ENCODE measurements around the gene OPN3.

Gene OPN3

DNA sequence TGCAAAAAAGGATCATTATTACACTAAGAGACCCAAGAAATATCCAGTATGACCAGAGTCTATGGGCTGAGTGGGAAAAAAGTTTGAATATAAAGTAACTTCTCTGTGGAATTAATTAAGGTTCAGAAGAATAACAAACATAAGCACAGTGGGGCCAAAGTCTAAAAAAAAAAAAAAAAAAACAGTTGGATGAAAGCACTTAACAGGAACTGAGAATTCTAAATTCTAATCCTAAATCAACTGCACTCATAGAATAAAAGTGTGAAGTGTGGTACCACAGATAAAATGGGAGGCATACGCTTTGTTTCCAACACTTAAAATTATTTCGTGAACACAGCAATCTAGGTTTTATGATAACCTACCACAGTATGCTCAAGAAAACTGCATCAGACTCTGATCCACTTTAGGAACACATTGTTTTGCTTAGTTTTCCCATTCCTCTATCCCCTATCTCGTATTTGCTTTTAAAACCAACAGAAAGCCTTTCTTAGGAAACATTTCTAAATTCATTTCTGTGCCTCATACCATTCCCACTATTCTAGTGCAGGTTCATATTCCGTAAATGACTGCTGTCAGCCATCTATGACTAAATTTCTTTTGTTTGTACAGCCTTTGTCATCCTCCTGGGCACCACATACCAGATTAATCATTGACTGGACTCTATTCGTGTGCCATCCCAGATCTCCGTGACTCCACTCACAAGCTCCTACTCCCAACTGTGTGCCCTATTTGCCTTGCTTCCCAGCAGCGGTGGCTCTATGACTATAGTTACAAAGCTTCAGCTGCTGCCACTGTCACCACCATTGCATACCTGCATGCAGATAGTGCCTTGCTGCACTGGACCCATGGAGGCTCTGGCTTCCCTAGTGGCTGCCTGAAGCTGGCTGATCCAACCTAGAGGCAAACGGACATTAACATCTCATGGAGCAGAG is 24.9 kb downstream of the OPN3 start:
- no peak for DNase-seq

DNA sequence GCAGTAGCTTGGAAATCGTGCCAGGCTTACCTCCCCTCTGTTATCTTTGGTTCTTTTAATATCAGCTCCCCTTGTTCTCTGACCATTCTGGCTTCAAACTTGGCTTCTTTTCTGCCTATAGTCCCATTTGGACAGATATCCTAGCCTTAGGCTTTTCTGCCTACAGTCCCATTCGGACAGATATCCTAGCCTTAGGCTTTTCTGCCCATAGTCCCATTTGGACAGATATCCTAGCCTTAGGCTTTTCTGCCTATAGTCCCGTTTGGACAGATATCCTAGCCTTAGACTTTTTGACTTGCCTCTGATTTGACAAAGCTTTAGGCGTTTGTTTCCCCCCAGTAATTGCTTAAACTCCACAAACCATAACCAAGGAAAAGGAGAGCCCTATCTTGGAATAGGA is 25.6 kb downstream of the OPN3 start:
- DNase-seq = no peak

DNA sequence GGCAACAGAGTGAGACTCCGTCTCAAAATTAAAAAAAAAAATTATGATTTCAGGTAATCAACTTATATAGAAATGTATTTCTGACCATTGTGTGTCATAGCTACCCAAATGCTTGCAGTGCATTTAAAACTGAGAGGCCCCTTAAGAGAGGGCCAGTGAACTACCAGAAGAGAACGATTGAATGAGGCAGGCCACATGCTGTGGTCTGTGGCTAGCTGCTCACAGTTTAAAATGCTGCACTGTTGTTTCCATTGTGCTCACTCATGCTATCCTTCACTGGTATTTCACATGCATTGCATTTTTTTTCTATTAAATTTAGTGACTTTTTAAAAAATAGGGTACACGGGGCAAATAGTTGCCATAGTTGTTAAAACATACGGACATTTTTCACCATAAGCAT is 26.0 kb downstream of the OPN3 start:
- no peak for DNase-seq

DNA sequence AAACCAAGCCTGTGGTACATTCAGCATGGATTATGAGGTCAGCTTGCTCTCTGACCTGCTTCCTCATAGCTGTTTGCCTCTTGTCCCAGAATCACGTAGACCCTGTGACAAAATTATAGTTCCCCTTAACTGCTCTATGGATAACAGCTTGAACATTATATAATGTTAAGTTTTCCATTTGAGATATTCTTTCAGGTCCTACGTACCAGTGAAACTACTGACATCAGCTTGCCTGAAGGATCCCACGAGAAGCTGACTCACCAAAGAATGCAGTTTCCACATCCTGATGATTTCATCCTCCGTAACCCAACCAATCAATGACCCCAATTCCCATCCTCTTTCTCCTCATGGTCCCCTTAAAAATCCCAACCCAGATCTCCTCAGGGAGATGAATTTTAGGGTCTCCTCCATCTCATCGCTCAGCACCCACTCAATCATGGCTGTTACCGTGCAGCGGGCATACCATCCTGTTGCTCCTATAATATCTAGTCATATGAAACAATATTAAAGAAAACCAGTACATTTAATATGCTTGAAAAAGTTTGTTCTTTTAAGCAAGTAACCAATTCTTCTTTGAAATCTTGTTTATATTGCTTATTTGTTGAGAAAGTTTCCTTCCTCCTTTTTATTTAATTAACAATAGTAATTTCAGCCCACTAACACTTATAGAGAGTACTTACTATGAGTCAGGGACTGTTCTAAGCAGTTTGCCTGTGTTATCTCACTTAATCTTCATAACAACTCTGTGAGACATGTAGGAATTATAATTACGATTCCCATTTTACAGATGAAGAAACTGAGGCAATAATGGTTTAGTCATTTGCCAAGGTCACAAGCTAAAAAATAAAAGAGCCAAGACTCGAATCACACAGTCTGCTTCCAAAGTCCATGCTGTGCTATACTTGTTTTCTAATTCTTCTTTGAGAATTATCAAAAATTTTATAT is 27.4 kb downstream of the OPN3 start:
- no peak for DNase-seq

DNA sequence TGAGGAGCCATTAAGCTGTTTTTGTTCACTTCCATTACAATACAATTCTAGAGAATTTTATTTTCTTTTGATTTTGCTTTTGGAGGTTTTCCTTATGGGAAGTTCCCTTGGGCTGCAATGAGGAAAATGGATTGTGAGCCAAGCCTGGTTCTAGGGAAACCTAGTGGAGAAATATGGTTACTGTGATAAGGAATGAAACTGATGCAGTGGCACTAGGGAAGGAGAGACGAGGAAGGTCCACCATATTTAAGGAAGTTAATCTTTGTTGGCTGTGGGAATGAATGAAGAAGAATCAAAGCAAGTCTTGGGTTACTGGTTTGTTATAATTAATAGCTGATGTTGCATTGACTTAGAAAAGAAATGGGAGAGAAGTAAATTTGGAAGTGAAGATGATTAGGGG is 28.4 kb downstream of the OPN3 start:
- no peak for DNase-seq

DNA sequence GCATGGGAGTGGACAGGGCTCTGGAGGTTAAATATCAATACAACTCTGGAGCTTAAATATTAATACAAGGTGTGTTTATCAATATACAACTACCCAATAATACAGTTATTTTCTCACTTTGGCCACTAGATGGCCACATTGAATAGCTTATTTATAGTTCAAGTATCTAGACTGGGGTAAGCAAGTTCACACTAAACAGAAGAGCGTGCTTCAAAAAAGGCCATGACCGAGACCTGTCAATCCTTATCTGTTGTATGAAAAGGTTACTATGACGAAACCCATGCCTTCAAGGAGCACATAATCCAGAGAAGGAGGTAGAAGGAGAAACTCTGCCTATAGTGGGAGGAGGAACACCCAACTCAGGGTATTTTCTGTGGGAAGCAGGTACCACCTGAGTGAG is 29.1 kb downstream of the OPN3 start:
- DNase-seq = peak; percentile 48

DNA sequence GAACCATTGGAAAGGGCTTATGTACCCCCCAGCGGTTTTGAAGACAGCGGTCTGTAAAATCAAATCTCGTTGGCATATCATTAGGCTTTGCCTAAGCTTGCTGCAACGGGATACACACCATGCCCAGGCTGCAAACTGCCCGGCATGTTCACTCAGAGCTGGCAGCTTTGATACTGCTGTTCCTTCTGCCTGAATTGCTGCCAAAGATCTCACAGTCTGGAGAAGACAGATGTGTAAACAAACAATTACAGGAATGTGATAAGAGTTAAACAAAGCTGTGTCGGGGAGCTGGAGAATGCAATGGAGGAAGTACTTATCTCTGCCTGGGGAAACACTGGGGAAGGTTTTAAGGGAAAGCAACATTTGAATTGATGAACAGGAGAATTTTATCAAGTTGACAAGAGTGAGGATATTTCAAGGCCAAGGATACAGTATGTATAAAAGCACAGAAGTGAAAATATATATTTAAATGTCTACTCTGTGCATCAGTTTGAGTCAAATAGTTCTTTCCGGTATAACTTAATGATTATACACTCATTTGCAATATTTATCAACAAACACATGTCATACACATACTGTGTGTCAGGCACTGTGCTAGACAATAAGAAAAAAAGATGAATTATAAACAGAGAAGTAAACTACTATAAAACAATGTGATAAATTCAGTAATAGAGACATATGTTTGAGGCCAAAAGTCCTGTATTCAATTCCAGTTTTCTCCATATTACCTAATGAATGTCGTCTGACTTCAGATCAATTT is 29.9 kb downstream of the OPN3 start:
- peak; percentile 54 for DNase-seq

DNA sequence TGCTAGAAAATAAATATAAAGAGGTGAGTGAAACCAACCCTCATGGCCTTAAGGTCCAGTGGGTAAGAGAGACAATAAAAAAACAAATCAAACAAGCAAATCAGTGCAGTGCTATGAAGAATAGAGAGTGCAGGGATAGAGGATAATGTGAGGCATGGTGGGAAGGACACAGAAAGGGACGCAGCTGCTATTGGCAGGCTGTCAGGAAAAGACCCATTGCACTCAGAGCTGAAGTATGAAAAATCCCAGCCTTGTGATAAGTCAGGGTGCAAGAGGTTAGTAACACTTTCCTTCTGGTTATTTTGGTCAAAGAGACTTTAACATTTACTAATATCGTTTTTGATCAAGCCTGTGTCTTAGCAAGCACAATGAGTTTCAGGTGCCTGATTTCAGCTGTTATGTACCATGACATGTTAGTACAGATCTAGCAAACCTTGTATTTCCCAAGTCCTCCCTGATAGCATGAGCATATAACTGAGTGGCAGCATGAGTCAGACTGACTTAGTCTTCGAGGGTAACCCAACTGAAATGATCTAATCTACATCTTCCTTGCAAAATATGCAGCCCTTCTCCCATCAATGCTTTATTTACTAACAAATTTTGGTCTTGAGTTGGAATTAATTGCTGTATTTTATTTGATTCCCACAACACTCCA is 31.7 kb downstream of the OPN3 start:
- DNase-seq = no peak

DNA sequence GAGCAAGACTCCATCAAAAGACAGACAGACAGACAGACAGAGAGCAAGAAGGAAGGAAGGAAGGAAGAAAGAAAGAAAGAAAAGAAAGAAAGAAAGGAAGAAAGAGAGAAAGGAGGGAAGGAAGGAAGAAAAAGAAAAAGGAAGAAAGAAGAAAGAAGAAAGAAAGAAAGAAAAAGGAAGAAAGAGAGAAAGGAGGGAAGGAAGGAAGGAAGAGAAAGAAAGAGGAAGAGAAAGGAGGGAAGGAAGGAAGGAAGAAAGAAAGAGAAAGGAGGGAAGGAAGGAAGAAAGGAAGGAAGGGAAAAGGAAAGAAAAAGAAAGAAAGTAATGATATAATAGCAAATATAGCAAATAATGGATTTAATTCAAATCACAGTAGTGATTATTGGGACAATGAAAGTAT is 32.7 kb downstream of the OPN3 start:
- DNase-seq = no peak

DNA sequence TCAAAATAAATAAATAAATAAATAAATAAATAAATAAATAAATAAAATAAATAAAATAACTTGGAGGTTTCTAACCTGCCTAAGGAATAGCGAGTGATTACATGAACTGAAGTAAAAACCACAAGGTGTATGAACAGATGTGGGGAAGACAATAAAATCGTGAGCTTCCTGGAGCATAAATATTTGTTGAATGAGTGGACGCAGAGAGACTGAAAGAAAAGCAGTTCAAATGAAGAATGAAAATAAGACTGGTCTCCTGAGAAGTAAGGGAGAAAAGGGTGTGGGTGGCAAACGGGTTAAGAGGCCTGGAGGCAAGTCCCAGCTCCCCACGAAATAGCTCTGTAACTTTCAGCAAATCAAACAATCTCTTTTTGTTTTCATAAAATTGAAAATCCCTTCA is 33.6 kb downstream of the OPN3 start:
- no peak for DNase-seq

DNA sequence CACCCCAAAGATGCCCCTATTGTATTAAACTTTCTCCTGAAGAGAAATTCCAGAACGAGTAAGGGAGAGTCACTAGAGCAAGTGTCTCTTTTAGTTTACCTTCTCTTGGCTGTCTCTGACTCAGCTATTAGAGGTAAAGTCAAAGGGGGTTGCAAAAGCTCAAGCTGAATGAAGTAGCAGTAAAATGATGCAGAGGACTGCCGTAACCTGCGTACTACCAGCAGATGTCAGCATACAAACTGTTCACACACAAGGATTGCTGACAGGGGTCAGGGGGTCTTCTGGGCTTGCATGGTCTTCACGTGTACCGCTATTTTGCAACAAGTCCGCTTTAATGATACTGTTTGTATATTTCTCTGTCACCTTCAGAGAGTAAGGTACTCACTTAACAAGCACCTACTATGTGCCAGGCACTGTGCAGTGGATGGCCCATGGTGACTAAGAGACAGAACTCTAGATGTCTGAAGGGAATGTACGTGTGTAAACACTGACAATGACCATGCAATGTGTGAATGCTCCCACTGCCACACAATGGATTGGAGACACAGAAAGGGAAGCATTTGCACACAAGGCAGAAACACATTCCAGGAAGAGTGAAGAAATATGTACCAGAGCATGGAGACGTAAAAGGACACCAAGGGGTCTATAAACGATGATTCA is 34.9 kb downstream of the OPN3 start:
- DNase-seq = no peak

DNA sequence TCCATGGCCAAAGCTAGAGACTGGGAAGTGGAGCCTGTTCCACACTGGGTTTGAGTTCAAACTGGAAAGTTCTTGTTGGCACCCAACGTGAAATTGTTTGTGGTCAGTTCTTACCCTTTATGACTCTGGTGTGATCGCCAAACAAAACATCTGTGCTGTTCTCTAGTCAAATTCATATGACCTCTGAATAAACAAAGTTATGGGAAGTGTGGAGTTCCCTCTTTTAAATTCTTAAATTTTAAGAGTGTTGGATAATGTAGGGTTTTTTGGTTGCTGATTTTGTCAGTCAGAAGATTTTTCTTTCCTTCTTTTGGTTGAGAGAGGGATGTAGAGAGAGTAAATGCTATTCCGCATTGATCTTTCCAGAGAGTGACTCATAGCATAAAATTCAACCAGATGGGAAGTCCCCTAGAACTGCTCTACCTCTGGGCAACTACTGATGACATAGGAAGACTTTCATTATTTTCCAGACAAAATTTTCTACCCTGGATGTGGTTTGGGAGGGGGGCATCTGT is 36.4 kb downstream of the OPN3 start:
- no peak for DNase-seq

DNA sequence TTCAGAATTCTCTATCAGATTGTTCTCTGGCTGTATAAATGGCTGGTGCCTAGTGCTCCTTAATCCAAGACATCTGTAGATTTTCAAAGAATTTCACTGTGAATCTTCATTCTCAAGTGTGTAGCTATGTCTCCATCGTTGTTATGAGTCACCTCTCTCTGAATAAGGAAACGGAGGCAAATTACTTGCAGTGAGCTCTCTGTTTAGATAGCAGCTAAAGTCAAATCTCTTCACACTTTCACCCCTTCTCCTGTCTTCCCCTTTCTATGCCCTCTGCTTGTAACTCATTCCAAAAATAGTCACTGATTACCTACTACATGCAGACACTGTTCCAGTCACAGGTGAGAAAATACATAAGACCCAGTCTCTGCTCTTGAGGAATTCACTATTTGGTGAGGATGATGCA is 39.7 kb downstream of the OPN3 start:
- no peak for DNase-seq

DNA sequence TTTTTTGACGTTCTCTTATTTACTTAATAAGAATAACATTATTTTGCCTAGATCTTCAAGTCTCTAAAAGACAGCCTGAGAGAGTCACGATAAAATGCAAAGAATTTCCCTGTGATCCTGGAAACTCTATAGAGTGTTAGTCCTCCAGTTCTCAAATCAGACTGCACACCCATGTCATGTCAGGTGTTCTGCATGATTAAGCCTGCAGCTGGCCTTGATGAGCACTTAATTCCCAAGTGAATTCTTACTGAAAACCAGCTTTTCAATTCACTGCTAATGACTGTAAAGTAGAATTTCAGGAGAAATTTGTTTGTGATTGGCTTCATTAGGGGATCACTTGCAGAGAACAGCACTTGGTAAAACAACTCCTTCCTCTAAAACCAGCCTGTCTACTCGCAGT is 41.9 kb downstream of the OPN3 start:
- no peak for DNase-seq

DNA sequence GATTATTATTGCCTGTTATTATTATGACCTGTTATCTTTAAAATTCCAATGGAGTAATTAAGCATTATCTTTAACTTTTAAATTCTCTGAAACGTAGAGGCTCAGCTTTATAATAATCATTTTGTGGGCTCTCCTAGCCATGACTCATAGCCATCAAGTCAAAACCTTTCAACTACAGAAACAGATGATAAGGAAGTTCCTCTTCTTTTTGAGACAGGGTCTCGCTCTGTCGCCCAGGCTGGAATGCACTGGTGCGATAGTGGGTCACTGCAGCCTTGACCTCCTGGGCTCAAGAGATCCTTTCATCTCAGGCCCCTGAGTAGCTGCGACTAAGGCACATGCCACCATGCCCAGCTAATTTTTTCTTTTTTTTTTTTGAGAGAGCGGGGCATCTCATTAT is 43.5 kb downstream of the OPN3 start:
- no peak for DNase-seq

DNA sequence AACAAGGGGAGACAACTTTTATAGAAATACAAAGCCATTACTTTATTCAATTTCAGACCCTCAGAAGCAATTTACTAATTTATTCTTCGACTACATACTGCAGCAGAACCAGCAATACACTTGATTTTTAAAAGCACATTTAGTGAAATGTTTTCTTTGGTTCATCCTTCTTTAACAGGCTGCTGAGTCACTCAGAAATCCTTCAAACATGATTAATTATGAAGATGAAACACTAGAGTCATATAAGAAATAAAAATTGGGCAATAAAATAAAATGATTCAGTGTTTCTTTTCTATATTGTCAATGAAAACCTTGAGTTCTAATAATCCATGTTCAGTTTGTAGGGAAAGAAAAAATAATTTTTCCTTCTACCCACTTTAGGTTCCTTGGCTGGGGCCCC is 47.0 kb downstream of the OPN3 start:
- DNase-seq = no peak

DNA sequence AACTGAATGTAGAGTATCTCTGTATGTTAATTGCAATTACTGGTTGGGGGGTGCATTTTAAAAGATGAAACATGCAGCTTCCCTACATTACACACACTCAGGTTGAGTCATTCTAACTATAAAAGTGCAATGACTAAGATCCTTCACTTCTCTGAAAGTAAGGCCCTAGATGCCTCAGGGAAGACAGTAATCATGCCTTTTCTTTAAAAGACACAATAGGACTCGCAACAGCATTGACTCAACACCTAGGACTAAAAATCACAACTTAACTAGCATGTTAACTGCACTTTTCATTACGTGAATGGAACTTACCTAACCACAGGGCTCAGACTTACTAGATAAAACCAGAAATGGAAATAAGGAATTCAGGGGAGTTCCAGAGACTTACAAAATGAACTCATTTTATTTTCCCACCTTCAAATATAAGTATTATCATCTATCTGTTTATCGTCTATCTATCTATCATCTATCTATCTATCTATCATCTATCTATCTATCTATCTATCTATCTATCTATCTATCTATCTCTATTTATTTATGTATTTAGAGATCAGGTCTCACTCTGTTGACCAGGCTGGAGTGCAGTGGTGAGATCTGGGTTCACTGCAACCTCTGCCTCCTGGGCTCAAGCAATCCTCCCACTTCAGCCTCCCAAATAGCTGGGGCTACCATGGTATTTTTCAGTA is 47.8 kb downstream of the OPN3 start:
- DNase-seq = no peak

DNA sequence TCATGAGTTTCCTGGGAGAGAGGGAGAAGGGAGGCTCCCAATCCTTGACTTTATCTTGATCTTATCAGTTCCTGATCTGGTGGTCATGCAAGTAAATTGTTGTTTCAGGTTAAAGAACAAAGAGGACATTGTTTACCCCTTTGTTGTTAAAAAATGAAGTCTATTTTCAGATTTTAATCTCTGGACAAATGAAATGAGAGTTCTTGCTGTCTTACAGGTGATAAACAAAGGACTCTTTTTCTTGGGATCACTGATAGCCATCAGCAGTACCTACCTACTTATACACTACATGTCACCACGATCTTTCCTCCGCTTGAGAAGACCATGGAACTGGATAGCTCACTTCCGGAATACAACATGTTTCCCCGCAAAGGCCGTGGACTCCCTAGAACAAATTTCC is 48.4 kb downstream of the OPN3 start:
- DNase-seq = no peak

DNA sequence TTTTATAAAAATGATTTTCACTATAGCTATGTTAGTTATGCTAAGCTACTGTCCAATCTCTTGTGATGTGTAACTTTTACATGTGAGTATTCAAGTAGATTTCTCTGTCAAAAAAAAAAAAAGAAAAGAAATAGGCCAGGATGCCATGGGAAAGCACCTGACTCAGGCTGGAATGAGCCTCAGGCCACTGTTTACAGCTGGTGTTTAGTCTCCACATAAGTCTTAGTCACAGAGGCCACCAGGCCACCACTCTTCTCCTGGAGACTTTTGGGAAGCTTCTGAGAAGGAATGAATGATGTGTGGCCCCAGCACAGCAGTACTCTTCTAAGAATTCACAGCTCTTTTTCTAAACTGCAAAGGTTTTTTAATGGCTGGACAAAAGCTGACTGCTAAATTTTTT is 48.9 kb downstream of the OPN3 start:
- no peak for DNase-seq

DNA sequence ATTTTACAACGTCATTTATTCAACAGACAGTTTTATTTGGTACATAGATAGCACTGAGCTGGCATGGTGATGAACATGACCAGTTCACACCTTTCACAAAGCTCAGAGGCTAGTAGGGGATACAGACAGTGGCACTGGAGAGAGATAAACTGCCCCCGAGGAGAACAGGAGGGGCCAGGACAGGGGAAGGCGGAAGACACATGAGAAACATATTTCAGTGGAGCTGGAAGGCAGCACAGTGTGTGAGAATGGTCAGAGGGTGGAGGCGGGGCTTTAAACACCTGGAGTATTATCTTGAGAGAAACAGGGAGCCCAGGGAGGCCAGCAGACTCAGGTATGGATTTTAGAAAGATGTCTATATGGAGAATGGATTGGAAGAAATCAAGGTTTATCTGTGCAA is 49.5 kb downstream of the OPN3 start:
- no peak for DNase-seq

DNA sequence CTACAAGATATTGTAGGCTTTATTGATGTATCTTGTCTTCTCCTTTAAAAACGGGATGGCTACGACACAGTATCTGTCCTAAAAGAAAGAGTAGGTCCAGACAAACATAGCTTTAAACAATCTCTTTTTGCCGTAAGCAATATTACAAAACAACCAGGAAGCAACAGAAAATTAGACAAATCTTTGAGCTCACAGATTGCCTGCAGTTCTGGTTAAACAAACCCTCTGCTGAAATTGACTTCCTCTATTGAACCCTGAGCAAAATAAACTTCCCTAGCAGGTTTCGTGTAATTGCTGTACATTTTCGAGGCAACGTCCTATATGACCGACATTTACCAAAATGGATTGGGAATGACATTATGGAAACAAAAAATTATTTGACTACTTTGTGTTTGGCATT is 50.6 kb downstream of the OPN3 start:
- no peak for DNase-seq

Measured in COR-L47 (cell line).